ENCODE measurements around the gene ANKMY1.
A peak's percentile ranks its signal among the peaks of the same experiment; 100 is the strongest.

DNA sequence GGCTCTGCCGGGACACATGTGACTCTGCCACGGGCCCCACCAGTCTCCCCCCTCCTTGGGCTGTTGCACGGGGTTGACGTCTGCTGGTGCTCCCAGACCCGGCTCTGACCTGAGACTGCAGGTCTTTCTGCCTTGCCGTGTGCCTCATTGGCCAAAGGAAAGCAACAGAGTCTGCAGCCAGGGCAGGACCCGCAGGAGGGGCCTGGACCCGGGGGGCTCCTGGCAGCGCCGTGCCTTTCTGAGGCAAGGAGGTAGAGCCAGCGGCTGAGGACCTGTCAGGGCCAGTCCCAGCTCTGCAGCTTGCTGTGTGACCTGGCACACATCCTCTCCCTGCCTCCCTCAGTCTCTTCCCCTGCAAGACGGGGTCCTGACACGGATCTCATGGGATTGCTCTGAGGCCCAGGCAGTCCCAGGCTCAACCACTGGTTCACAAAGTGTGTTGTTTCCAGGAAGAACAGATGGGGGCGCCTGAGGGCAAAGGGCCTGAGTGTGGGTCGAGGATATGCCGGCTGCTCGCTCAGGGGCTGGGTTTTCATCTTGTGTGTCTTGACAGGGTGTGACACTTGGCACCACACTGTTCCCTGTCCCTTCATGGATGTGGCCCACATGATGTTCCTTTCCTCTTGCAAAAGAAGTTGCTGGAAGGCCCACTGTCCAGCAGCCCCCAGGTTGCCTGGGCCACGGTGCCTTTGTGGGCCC is 37.7 kb upstream of the ANKMY1 start:
- TF ChIP-seq, protein P1, sequence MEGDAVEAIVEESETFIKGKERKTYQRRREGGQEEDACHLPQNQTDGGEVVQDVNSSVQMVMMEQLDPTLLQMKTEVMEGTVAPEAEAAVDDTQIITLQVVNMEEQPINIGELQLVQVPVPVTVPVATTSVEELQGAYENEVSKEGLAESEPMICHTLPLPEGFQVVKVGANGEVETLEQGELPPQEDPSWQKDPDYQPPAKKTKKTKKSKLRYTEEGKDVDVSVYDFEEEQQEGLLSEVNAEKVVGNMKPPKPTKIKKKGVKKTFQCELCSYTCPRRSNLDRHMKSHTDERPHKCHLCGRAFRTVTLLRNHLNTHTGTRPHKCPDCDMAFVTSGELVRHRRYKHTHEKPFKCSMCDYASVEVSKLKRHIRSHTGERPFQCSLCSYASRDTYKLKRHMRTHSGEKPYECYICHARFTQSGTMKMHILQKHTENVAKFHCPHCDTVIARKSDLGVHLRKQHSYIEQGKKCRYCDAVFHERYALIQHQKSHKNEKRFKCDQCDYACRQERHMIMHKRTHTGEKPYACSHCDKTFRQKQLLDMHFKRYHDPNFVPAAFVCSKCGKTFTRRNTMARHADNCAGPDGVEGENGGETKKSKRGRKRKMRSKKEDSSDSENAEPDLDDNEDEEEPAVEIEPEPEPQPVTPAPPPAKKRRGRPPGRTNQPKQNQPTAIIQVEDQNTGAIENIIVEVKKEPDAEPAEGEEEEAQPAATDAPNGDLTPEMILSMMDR (IDR thresholded peaks at IDR 0.05) = peak in 1 of 3 experiments; percentile 10
- TF ChIP-seq POLR2A (IDR thresholded peaks at IDR 0.05; ENCODE audit: low read depth) = no peak
- TF ChIP-seq POLR2AphosphoS5 (IDR thresholded peaks at IDR 0.05) = no peak
